Liver (tissue), 9 donors: ENCODE data around the gene ST3GAL3. TPM values are rescaled to one million over a fixed set of nuclear protein-coding genes. Genes with fewer than 3 reads are reported as not detected.

Experiments used
- DNase-seq: peaks from one replicate; pipeline ENCODE4 v3.0.0-alpha.2; 2017; ENCODE audit warnings: low spot score
- H3K27ac ChIP-seq, 2 donors: one replicate each; pipeline ENCODE4 v1.7.0; 2013; ENCODE audit warnings: inconsistent platforms in 2 of 2, low read length in 2 of 2, control low read depth in 1 of 2, low read depth in 1 of 2, mild to moderate bottlenecking in 1 of 2
- H3K27me3 ChIP-seq, 4 donors: one replicate each; pipeline versions ENCODE4 v1.6.1 to v1.7.0; 2013; ENCODE audit warnings: low read length in 3 of 4, inconsistent platforms in 1 of 4, mild to moderate bottlenecking in 1 of 4, moderate library complexity in 1 of 4; ENCODE audit not compliant: control insufficient read depth in 4 of 4, insufficient read depth in 4 of 4
- H3K36me3 ChIP-seq, 4 donors: one replicate each; pipeline versions ENCODE4 v1.6.1 to v1.7.0; 2013; ENCODE audit warnings: low read length in 3 of 4, mild to moderate bottlenecking in 3 of 4, low read depth in 1 of 4, moderate library complexity in 1 of 4; ENCODE audit not compliant: control insufficient read depth in 4 of 4, insufficient read depth in 3 of 4
- H3K4me1 ChIP-seq, 4 donors: one replicate each; pipeline versions ENCODE4 v1.6.1 to v1.7.0; 2013; ENCODE audit warnings: low read length in 3 of 4, mild to moderate bottlenecking in 3 of 4, moderate library complexity in 1 of 4; ENCODE audit not compliant: control insufficient read depth in 4 of 4, insufficient read depth in 4 of 4
- H3K4me3 ChIP-seq, 3 donors: one replicate each; pipeline versions ENCODE4 v1.6.1 to v1.7.0; 2013; ENCODE audit warnings: low read length in 3 of 3, control low read depth in 1 of 3, low read depth in 1 of 3, mild to moderate bottlenecking in 1 of 3
- H3K9ac ChIP-seq, 2 donors: one replicate each; pipeline ENCODE4 v1.7.0; 2013; ENCODE audit warnings: low read length in 2 of 2, mild to moderate bottlenecking in 2 of 2, moderate library complexity in 2 of 2, control low read depth in 1 of 2, low read depth in 1 of 2
- H3K9me3 ChIP-seq, 4 donors: one replicate each; pipeline versions ENCODE4 v1.6.1 to v1.7.0; 2013; ENCODE audit warnings: low read length in 3 of 4; ENCODE audit not compliant: control insufficient read depth in 4 of 4
- ATF3 ChIP-seq: IDR thresholded peaks from 2 replicates; pipeline ENCODE4 v1.6.1; 2016; ENCODE audit warnings: antibody characterized with exemption
- CTCF ChIP-seq: fragments of 150-350 bp; IDR thresholded peaks from 2 replicates; pipeline ENCODE4 v1.5.1; 2017; ENCODE audit warnings: improper control_type of control experiment, low read depth, low read length; ENCODE audit not compliant: missing input control
- EGR1 ChIP-seq, 2 donors: IDR thresholded peaks; 2 replicates each; pipeline ENCODE4 v1.6.1; 2016 to 2018; ENCODE audit warnings: antibody characterized with exemption in 2 of 2, low read depth in 2 of 2
- FOXA1 ChIP-seq: IDR thresholded peaks from 2 replicates; pipeline ENCODE4 v1.6.1; 2016; ENCODE audit warnings: antibody characterized with exemption
- FOXA2 ChIP-seq: IDR thresholded peaks from 2 replicates; pipeline ENCODE4 v1.6.1; 2016; ENCODE audit warnings: antibody characterized with exemption
- GABPA ChIP-seq, 2 donors: IDR thresholded peaks in 1 of 2; conservative IDR thresholded peaks in 1 of 2; 2 replicates each; pipeline ENCODE4 v1.6.1; 2016; ENCODE audit warnings: antibody characterized with exemption in 2 of 2, mild to moderate bottlenecking in 1 of 2, moderate library complexity in 1 of 2
- HNF4A ChIP-seq, 2 donors: conservative IDR thresholded peaks; 2 replicates each; pipeline ENCODE4 v1.6.1; 2016; ENCODE audit warnings: antibody characterized with exemption in 2 of 2, mild to moderate bottlenecking in 2 of 2
- HNF4G ChIP-seq: IDR thresholded peaks from 2 replicates; pipeline ENCODE4 v1.6.1; 2016; ENCODE audit warnings: antibody characterized with exemption
- JUND ChIP-seq, 2 donors: IDR thresholded peaks; 2 replicates each; pipeline ENCODE4 v1.6.1; 2016; ENCODE audit warnings: antibody characterized with exemption in 2 of 2
- MAX ChIP-seq: IDR thresholded peaks from 2 replicates; pipeline ENCODE4 v1.6.1; 2016; ENCODE audit warnings: antibody characterized with exemption
- NR2F2 ChIP-seq: IDR thresholded peaks from 2 replicates; pipeline ENCODE4 v1.6.1; 2016; ENCODE audit warnings: antibody characterized with exemption
- RAD21 ChIP-seq, 2 donors: IDR thresholded peaks; 2 replicates each; pipeline ENCODE4 v1.6.1; 2016; ENCODE audit warnings: antibody characterized with exemption in 2 of 2, mild to moderate bottlenecking in 2 of 2
- REST ChIP-seq: IDR thresholded peaks from 2 replicates; pipeline ENCODE4 v1.6.1; 2016; ENCODE audit warnings: antibody characterized with exemption, mild to moderate bottlenecking
- RXRA ChIP-seq, 2 donors: IDR thresholded peaks; 2 replicates each; pipeline ENCODE4 v1.6.1; 2017 to 2018; ENCODE audit warnings: antibody characterized with exemption in 2 of 2, mild to moderate bottlenecking in 1 of 2
- SP1 ChIP-seq: IDR thresholded peaks from 2 replicates; pipeline ENCODE4 v1.6.1; 2018; ENCODE audit warnings: antibody characterized with exemption, mild to moderate bottlenecking
- TAF1 ChIP-seq: conservative IDR thresholded peaks from 2 replicates; pipeline ENCODE4 v1.6.1; 2016; ENCODE audit warnings: antibody characterized with exemption, mild to moderate bottlenecking
- YY1 ChIP-seq: IDR thresholded peaks from 2 replicates; pipeline ENCODE4 v1.6.1; 2016; ENCODE audit warnings: antibody characterized with exemption, mild to moderate bottlenecking
- ZBTB33 ChIP-seq: IDR thresholded peaks from 2 replicates; pipeline ENCODE4 v1.6.1; 2016; ENCODE audit warnings: antibody characterized with exemption
- WGBS: extraction: QIAGEN DNeasy Blood & Tissue Kit; methylation state at CpG from one replicate; pipeline ENCODE4 v1.1.7; 2013; 5-methylcytosine and 5-hydroxymethylcytosine counted together
- polyA plus RNA-seq, 2 donors: library from polyadenylated mRNA; stranded (reverse) in 1 of 2; unstranded in 1 of 2; fragments of 200-250 nt in 1 of 2; fragments of >200 nt in 1 of 2; fragmentation: Nextera tagmentation in 1 of 2; extraction: Ambion mirVana in 1 of 2; gene quantifications; one replicate each; pipeline versions ENCODE4 v1.2.1 to v1.2.3, GENCODE V29; 2013 to 2015
- total RNA-seq, 2 donors: library from RNA; depleted of rRNA; stranded (reverse); fragments of >200 nt; gene quantifications; one replicate each; pipeline ENCODE4 v1.2.3, GENCODE V29; 2014
- donor health status: healthy.
- donor health status: healthy.
- donor health status: healthy.
- donor health status: healthy.
- donor health status: healthy.

The ST3GAL3 gene
- total and polyA plus RNA-seq, 4 donors = 4.9 to 11.4 (median 8.1) TPM

GRCh38 chr1:43937179-43937865 lies 230.0 kb downstream of the ST3GAL3 start (continued):
- TF ChIP-seq REST = no peak
- no peak for TF ChIP-seq SP1
- no peak for TF ChIP-seq HNF4G
- no peak for TF ChIP-seq ATF3
- TF ChIP-seq JUND (IDR thresholded peaks at IDR 0.05) = no peak
- no peak for TF ChIP-seq MAX

- no peak overlapping the region for H3K9ac ChIP-seq
- H3K4me1 ChIP-seq = peaks cover 8 to 23% (median 13%) of the 10 kb centered on the region in 4 donors
- DNase-seq = no peak
- no peaks in the 10 kb centered on the region for H3K27me3 ChIP-seq
- H3K27ac ChIP-seq = no peak overlapping the region
- WGBS = 96% methylated on average over 10 of the region's 10 CpGs
- no peaks in the 10 kb centered on the region for H3K36me3 ChIP-seq
- no peak overlapping the region for H3K4me3 ChIP-seq
- H3K9me3 ChIP-seq = no peaks in the 10 kb centered on the region
- TF ChIP-seq FOXA2 = no peak
- TF ChIP-seq GABPA (IDR thresholded peaks at IDR 0.05 in 1 of 2, conservative IDR thresholded peaks at IDR 0.05 in 1 of 2) = no peak
- no peak for TF ChIP-seq REST
- no peak for TF ChIP-seq MAX
- no peak for TF ChIP-seq YY1
- no peak for TF ChIP-seq RXRA (IDR thresholded peaks at IDR 0.05)
- TF ChIP-seq HNF4A (conservative IDR thresholded peaks at IDR 0.05) = no peak
- TF ChIP-seq CTCF = no peak
- TF ChIP-seq EGR1 (IDR thresholded peaks at IDR 0.05; ENCODE audit: low read depth in 2 of 2) = no peak
- no peak for TF ChIP-seq RAD21 (IDR thresholded peaks at IDR 0.05)
- TF ChIP-seq FOXA1 = no peak
- no peak for TF ChIP-seq NR2F2
- TF ChIP-seq JUND (IDR thresholded peaks at IDR 0.05) = no peak
- no peak for TF ChIP-seq HNF4G
- TF ChIP-seq SP1 = no peak
- TF ChIP-seq TAF1 = no peak
- TF ChIP-seq ATF3 = no peak
- no peak for TF ChIP-seq ZBTB33
These were observed 231.0 kb downstream of the ST3GAL3 start for GRCh38 chr1:43938383-43938782.
